HG03558 (cell line): Measurements from ENCODE around the gene SEBOX.

Experiments
- ATAC-seq: cut with Tn5 transposase; IDR thresholded peaks from one replicate; pipeline ENCODE4 v1.9.1; 2021; ENCODE audit warnings: moderate number of reproducible peaks; ENCODE audit not compliant: unreplicated experiment; ENCODE audit errors: extremely low read depth

The SEBOX gene

GRCh38 chr17:28364665-28365363 is at the start of gene SEBOX:
TSS of gene SEBOX (minus strand) at chr17:28365199. CDS start at chr17:28365151, 48 bp downstream.
- ATAC-seq = no peak

GRCh38 chr17:28413804-28414203 is 48.8 kb upstream of the SEBOX start:
- ATAC-seq = no peak

GRCh38 chr17:28412099-28412498 is 47.1 kb upstream of the SEBOX start:
- ATAC-seq = no peak

- ATAC-seq = no peak
Observed at GRCh38 chr17:28407974-28408306, 42.9 kb upstream of the SEBOX start.

- ATAC-seq = no peak
Observed at GRCh38 chr17:28407130-28407973, 42.4 kb upstream of the SEBOX start.

- no peak for ATAC-seq
Observed at GRCh38 chr17:28406473-28406814, 41.4 kb upstream of the SEBOX start.

GRCh38 chr17:28405632-28406472 is 40.9 kb upstream of the SEBOX start, which contains the start of gene SLC46A1:
TSS of gene SLC46A1 (minus strand) at chr17:28406212. CDS start at chr17:28406114, 98 bp downstream.
- ATAC-seq = no peak

GRCh38 chr17:28404812-28405570 is 40.0 kb upstream of the SEBOX start:
- no peak for ATAC-seq

- no peak for ATAC-seq
Observed at GRCh38 chr17:28404461-28404811, 39.4 kb upstream of the SEBOX start.

- no peak for ATAC-seq
Observed at GRCh38 chr17:28404007-28404406, 39.0 kb upstream of the SEBOX start.

- no peak for ATAC-seq
Observed at GRCh38 chr17:28402844-28403243, 37.8 kb upstream of the SEBOX start.

GRCh38 chr17:28402224-28402630 is 37.2 kb upstream of the SEBOX start:
- no peak for ATAC-seq

GRCh38 chr17:28399808-28400207 is 34.8 kb upstream of the SEBOX start:
- no peak for ATAC-seq

GRCh38 chr17:28398280-28398981 is 33.4 kb upstream of the SEBOX start:
- ATAC-seq = no peak

GRCh38 chr17:28397687-28398279 is 32.8 kb upstream of the SEBOX start:
- ATAC-seq = no peak

GRCh38 chr17:28397275-28397674 is 32.3 kb upstream of the SEBOX start:
- ATAC-seq = no peak

GRCh38 chr17:28396635-28397239 is 31.7 kb upstream of the SEBOX start:
- no peak for ATAC-seq

- no peak for ATAC-seq
Observed at GRCh38 chr17:28395968-28396367, 31.0 kb upstream of the SEBOX start.

GRCh38 chr17:28395426-28395825 is 30.4 kb upstream of the SEBOX start:
- ATAC-seq = no peak
